SK-N-SH (cell line): ENCODE data around the gene NR1D2. TPM values are rescaled to one million over a fixed set of nuclear protein-coding genes. Genes with fewer than 3 reads are reported as not detected.

ENCODE experiments used
- CTCF ChIA-PET: fragments of 300-600, 350-600 bp; formaldehyde crosslinking; extraction: SDS; loops from one replicate; lab custom pipeline; 2021; lab: Yijun Ruan, JAX
- POLR2A ChIA-PET: fragments of 350-600 bp; sonication (Branson Sonifier 250); formaldehyde crosslinking; extraction: SDS; loops from one replicate; lab custom pipeline; 2020; ENCODE audit warnings: antibody characterized with exemption, inconsistent platforms; lab: Yijun Ruan, JAX
- DNase-seq: peaks from one replicate; pipeline ENCODE4 v3.0.0; 2012
- H2AFZ ChIP-seq: fragments of 200-600 bp; sonication (generic); 2 replicates; pipeline ENCODE4 v1.8.1; 2016; ENCODE audit warnings: antibody characterized with exemption, mild to moderate bottlenecking, low read depth
- H3F3A ChIP-seq: fragments of 200-600 bp; sonication (generic); replicated peaks from 2 replicates; pipeline ENCODE3; 2016; ENCODE audit warnings: antibody characterized with exemption, mild to moderate bottlenecking; ENCODE audit not compliant: insufficient read depth
- H3K27ac ChIP-seq, 2 experiments: fragments of 200-500 bp in 1 of 2; fragments of 200-600 bp in 1 of 2; sonication (Bioruptor generic) in 1 of 2; sonication (generic), shearing (Covaris generic) in 1 of 2; 2 replicates each; pipeline versions ENCODE4 v1.5.1 to v1.6.1; 2014 to 2016; ENCODE audit warnings: low read depth in 2 of 2, inconsistent platforms in 1 of 2, low read length in 1 of 2, mild to moderate bottlenecking in 1 of 2, mixed read lengths in 1 of 2
- H3K27me3 ChIP-seq: fragments of 200-600 bp; sonication (generic), shearing (Covaris generic); 2 replicates; pipeline ENCODE4 v1.6.1; 2016; ENCODE audit warnings: mixed run types; ENCODE audit not compliant: insufficient read depth
- H3K36me3 ChIP-seq, 2 experiments: fragments of 200-500 bp in 1 of 2; fragments of 200-600 bp in 1 of 2; sonication (Bioruptor generic) in 1 of 2; sonication (generic) in 1 of 2; replicated peaks in 1 of 2; 2 replicates each; pipeline versions ENCODE3 to v1.5.1; 2014 to 2016; ENCODE audit warnings: low read length in 1 of 2, mild to moderate bottlenecking in 1 of 2; ENCODE audit not compliant: insufficient read depth in 2 of 2, control insufficient read depth in 1 of 2
- H3K4me1 ChIP-seq, 2 experiments: fragments of 200-500 bp in 1 of 2; fragments of 200-600 bp in 1 of 2; sonication (Bioruptor generic) in 1 of 2; sonication (generic), shearing (Covaris generic) in 1 of 2; 2 replicates each; pipeline versions ENCODE4 v1.5.1 to v1.6.1; 2014 to 2016; ENCODE audit warnings: low read depth in 1 of 2, low read length in 1 of 2, mixed run types in 1 of 2; ENCODE audit not compliant: insufficient read depth in 2 of 2, control insufficient read depth in 1 of 2
- H3K4me2 ChIP-seq: fragments of 200-600 bp; sonication (generic), shearing (Covaris generic); 2 replicates; pipeline ENCODE4 v1.6.1; 2017; ENCODE audit warnings: mixed run types
- H3K4me3 ChIP-seq, 2 experiments: fragments of 200-500 bp in 1 of 2; fragments of 200-600 bp in 1 of 2; sonication (Bioruptor generic) in 1 of 2; sonication (generic), shearing (Covaris generic) in 1 of 2; 2 replicates each; pipeline versions ENCODE4 v1.5.1 to v1.8.1; 2014 to 2016; ENCODE audit warnings: low read depth in 2 of 2, inconsistent platforms in 1 of 2, low read length in 1 of 2, mild to moderate bottlenecking in 1 of 2, mixed read lengths in 1 of 2, moderate library complexity in 1 of 2
- H3K79me2 ChIP-seq: fragments of 200-600 bp; sonication (generic); 2 replicates; pipeline ENCODE4 v1.8.1; 2017; ENCODE audit warnings: mild to moderate bottlenecking; ENCODE audit not compliant: insufficient read depth
- H3K9ac ChIP-seq: fragments of 200-600 bp; sonication (generic); 2 replicates; pipeline ENCODE4 v1.6.1; 2017; ENCODE audit warnings: mixed run types
- H3K9me2 ChIP-seq: fragments of 200-600 bp; sonication (generic); 2 replicates; pipeline ENCODE4 v1.6.1; 2017; ENCODE audit warnings: mixed run types
- H3K9me3 ChIP-seq: fragments of 200-600 bp; sonication (generic); 2 replicates; pipeline ENCODE4 v1.6.1; 2017; ENCODE audit warnings: mixed run types, mild to moderate bottlenecking, moderate library complexity
- H4K20me1 ChIP-seq: fragments of 200-600 bp; sonication (generic); 2 replicates; pipeline ENCODE4 v1.6.1; 2017; ENCODE audit warnings: mild to moderate bottlenecking, mixed run types; ENCODE audit not compliant: insufficient read depth
- CTCF ChIP-seq: fragments of 200-600 bp; sonication (generic); IDR thresholded peaks from 2 replicates; pipeline ENCODE4 v1.6.1; 2017; ENCODE audit warnings: antibody characterized with exemption, mild to moderate bottlenecking, moderate library complexity
- ELF1 ChIP-seq: IDR thresholded peaks from 2 replicates; pipeline ENCODE4 v1.4.0; 2012
- EP300 ChIP-seq, 2 experiments: IDR thresholded peaks; 2 replicates each; pipeline versions ENCODE4 v1.4.0 to v1.6.1; 2012; ENCODE audit warnings: borderline replicate concordance in 1 of 2, low read depth in 1 of 2, low read length in 1 of 2
- EZH2phosphoT487 ChIP-seq: fragments of 200-600 bp; sonication (generic); IDR thresholded peaks from 2 replicates; pipeline ENCODE4 v1.6.1; 2017; ENCODE audit warnings: low read depth, mixed run types, mild to moderate bottlenecking, antibody characterized with exemption, moderate library complexity, borderline replicate concordance
- FOSL2 ChIP-seq: IDR thresholded peaks from 2 replicates; pipeline ENCODE4 v1.4.0; 2012; ENCODE audit warnings: low read depth, mild to moderate bottlenecking, moderate library complexity, borderline replicate concordance
- FOXJ3 ChIP-seq: sonication (generic); formaldehyde crosslinking; IDR thresholded peaks from 2 replicates; pipeline ENCODE4 v1.5.1; 2020; ENCODE audit warnings: mild to moderate bottlenecking, missing genetic modification reagents
- GABPA ChIP-seq: IDR thresholded peaks from 2 replicates; pipeline ENCODE4 v1.4.0; 2012; ENCODE audit warnings: low read depth, mild to moderate bottlenecking
- JUND ChIP-seq: IDR thresholded peaks from 2 replicates; pipeline ENCODE4 v1.4.0; 2012
- MAX ChIP-seq: IDR thresholded peaks from 2 replicates; pipeline ENCODE4 v1.4.0; 2012; ENCODE audit warnings: low read depth
- MXI1 ChIP-seq: IDR thresholded peaks from 2 replicates; pipeline ENCODE4 v1.6.1; 2012; ENCODE audit warnings: mild to moderate bottlenecking, low read depth, low read length, improper control_type of control experiment
- NFIC ChIP-seq: IDR thresholded peaks from 2 replicates; pipeline ENCODE4 v1.4.0; 2012; ENCODE audit warnings: borderline replicate concordance
- PBX3 ChIP-seq: IDR thresholded peaks from 2 replicates; pipeline ENCODE4; 2012
- RCOR1 ChIP-seq: fragments of 150-350 bp; IDR thresholded peaks from 2 replicates; pipeline ENCODE4 v1.6.1; 2017; ENCODE audit warnings: antibody characterized with exemption, low read length
- TAF1 ChIP-seq: IDR thresholded peaks from 2 replicates; pipeline ENCODE4 v1.6.1; 2012; ENCODE audit warnings: low read depth, mild to moderate bottlenecking, low read length, moderate library complexity, borderline replicate concordance
- ZBTB33 ChIP-seq: IDR thresholded peaks from 2 replicates; pipeline ENCODE4 v1.4.0; 2012; ENCODE audit warnings: low read depth, borderline replicate concordance
- WGBS: methylation state at CpG from one replicate; pipeline ENCODE4 v1.1.6; 2017; ENCODE audit warnings: low lambda C conversion rate; 5-methylcytosine and 5-hydroxymethylcytosine counted together
- polyA plus RNA-seq, 3 experiments: library from polyadenylated mRNA; depleted of rRNA; stranded (reverse); fragments of >200 nt; gene quantifications; 2 replicates each; pipeline ENCODE4 v1.2.3, GENCODE V29; 2012

The NR1D2 gene
- polyA plus RNA-seq, 1 of the 3 experiments (the other 2 are of a cell fraction) = 12.0 TPM

- TF ChIP-seq ZBTB33 (no peak), NFIC (no peak), EP300 (IDR thresholded peaks at IDR 0.05; ENCODE audit: borderline replicate concordance in 1 of 2, low read depth in 1 of 2, low read length in 1 of 2) (no peak), RCOR1 (no peak), FOSL2 (no peak), MAX (no peak)
Observed at GRCh38 chr3:23932571-23932970, 12.5 kb upstream of the NR1D2 start (continued).

- H3K36me3 ChIP-seq = no peaks in the 10 kb centered on the region
- H3K79me2 ChIP-seq = no peaks in the 10 kb centered on the region
- POLR2A ChIA-PET = interaction anchor here (1.0 kb wide), 1 partner anchor 17 kb away, joined by 3 read pairs; the partner anchor contains the start of genes NKIRAS1 and RPL15
- H3K4me2 ChIP-seq = no peak overlapping the region
- no peak overlapping the region for H2AFZ ChIP-seq
- no peak overlapping the region for H3K4me3 ChIP-seq
- no peak for TF ChIP-seq TAF1
- no peak for TF ChIP-seq CTCF
- TF ChIP-seq JUND = no peak
- TF ChIP-seq EP300 (IDR thresholded peaks at IDR 0.05; ENCODE audit: borderline replicate concordance in 1 of 2, low read depth in 1 of 2, low read length in 1 of 2) = no peak
- TF ChIP-seq ZBTB33 = no peak
- TF ChIP-seq EZH2phosphoT487 = no peak
- no peak for TF ChIP-seq MAX
- TF ChIP-seq ELF1 = no peak
- TF ChIP-seq GABPA = no peak
- no peak for TF ChIP-seq PBX3
- TF ChIP-seq MXI1 = no peak
- no peak for TF ChIP-seq FOXJ3
- TF ChIP-seq, all 33 proteins: peak for 0
- Histone ChIP-seq H3K27ac (no peak overlapping the region), H3K9ac (no peak overlapping the region), H3K9me3 (no peaks in the 10 kb centered on the region), H3K27me3 (no peaks in the 10 kb centered on the region), H3F3A (no peaks in the 10 kb centered on the region), H4K20me1 (no peaks in the 10 kb centered on the region), H3K4me1 (peaks cover 0 to 6% of the 10 kb centered on the region in 2 experiments; a peak in 1 of 4 replicates), H3K9me2 (no peaks in the 10 kb centered on the region)
- WGBS = 74% methylated on average over 4 of the region's 4 CpGs
- DNase-seq = no peak
- CTCF ChIA-PET = interaction anchor here (2.3 kb wide), 1 partner anchor 10 kb away, joined by 5 read pairs; no protein-coding TSS in a partner anchor
Observed at GRCh38 chr3:23934253-23934652, 10.8 kb upstream of the NR1D2 start.
